Immature natural killer cell (primary cell): ENCODE measurements around the gene UGT2B15. TPM values are rescaled to one million over a fixed set of nuclear protein-coding genes. Genes with fewer than 3 reads are reported as not detected.
"Not testable (repeated sequence)": the region's sequence is repeated elsewhere in the genome, so short reads cannot be mapped to it uniquely, and the experiment has no call there.

Source experiments
- DNase-seq, 3 donors: peaks; one replicate each; pipeline ENCODE4 v3.0.0; 2022; ENCODE audit warnings: mixed read lengths in 1 of 3
- H3K27ac Mint-ChIP-seq, 6 donors: one replicate each; pipeline ENCODE4 v1.8.0; 2020; ENCODE audit warnings: mixed read lengths in 6 of 6, mild to moderate bottlenecking in 5 of 6, inconsistent platforms in 4 of 6, moderate library complexity in 3 of 6
- H3K27me3 Mint-ChIP-seq, 3 donors: one replicate each; pipeline ENCODE4 v1.8.0; 2020 to 2021; ENCODE audit warnings: low read depth in 3 of 3, mild to moderate bottlenecking in 3 of 3, mixed read lengths in 3 of 3, moderate library complexity in 3 of 3, inconsistent platforms in 1 of 3
- H3K36me3 Mint-ChIP-seq, 3 donors: one replicate each; pipeline ENCODE4 v1.8.0; 2020; ENCODE audit warnings: mixed read lengths in 3 of 3, inconsistent platforms in 2 of 3, mild to moderate bottlenecking in 2 of 3
- H3K4me1 Mint-ChIP-seq, 2 donors: one replicate each; pipeline ENCODE4 v1.8.0; 2020; ENCODE audit warnings: inconsistent platforms in 2 of 2, mild to moderate bottlenecking in 2 of 2, mixed read lengths in 2 of 2, moderate library complexity in 1 of 2
- H3K4me3 Mint-ChIP-seq, 5 donors: one replicate each; pipeline ENCODE4 v1.8.0; 2020; ENCODE audit warnings: mild to moderate bottlenecking in 5 of 5, mixed read lengths in 5 of 5, inconsistent platforms in 3 of 5, moderate library complexity in 3 of 5
- H3K9me3 Mint-ChIP-seq, 6 donors: one replicate each; pipeline ENCODE4 v1.8.0; 2020; ENCODE audit warnings: mild to moderate bottlenecking in 6 of 6, mixed read lengths in 6 of 6, inconsistent platforms in 4 of 6, moderate library complexity in 3 of 6
- polyA plus RNA-seq, 3 donors: library from polyadenylated mRNA; unstranded; fragments of 300-500 nt; fragmentation: Illumina TruSeq; gene quantifications; one replicate each; pipeline ENCODE4 v1.2.3, GENCODE V29; 2021

UGT2B15 gene
- polyA plus RNA-seq, 3 donors from 2014 or later = not detected

DNA sequence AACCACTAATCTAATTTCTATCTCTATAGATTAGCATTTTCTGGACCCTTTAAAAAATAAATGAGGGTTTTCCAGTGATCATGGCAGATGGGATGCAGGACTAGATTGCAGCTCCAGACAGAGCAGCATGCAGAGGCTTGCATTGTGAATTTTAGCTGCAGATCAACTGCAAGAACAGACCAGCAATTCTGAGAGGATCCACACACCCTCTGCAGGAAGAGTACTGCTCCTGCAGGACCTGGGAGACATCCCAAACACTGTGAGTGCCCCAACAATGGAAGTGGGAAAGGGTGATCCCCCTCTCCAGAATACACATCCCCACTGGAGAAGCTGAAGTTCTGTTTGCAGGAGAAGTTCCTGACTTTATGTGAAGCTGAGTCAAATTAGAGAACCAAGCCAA is 765 bp upstream of the UGT2B15 start:
- H3K27ac Mint-ChIP-seq, H3K4me1 Mint-ChIP-seq, H3K27me3 Mint-ChIP-seq: not testable (repeated sequence)

GRCh38 chr4:68668537-68669163 is 1.8 kb downstream of the UGT2B15 start:
- H3K27me3 Mint-ChIP-seq, H3K27ac Mint-ChIP-seq, H3K36me3 Mint-ChIP-seq, H3K4me1 Mint-ChIP-seq, DNase-seq, H3K4me3 Mint-ChIP-seq: not testable (repeated sequence)
- peaks cover 1 to 15% (median 6%) of the 10 kb centered on the region in 6 donors for H3K9me3 Mint-ChIP-seq

More for the DNA sequence above, 765 bp upstream of the UGT2B15 start:
- H3K36me3 Mint-ChIP-seq, DNase-seq, H3K4me3 Mint-ChIP-seq: not testable (repeated sequence)
- peaks cover 4 to 23% (median 16%) of the 10 kb centered on the region in 6 donors for H3K9me3 Mint-ChIP-seq

DNA sequence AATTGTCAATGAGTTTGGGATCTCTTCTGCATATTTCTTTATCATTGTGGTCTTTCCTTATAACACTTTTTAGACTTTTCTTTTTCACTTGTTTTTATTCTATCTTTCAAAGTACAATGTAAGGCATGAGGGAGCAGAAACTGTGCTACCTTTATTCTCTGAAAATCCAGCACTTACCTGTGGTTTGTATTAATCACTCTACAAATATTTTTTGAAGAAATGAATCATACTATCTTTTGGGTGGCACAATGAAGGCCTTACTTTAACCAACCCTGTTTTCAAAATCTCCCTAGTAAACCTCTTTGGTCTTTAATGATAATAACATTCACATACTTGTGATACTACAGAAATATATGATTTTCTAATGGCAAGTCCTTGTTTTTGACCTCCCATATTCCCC is 2.9 kb downstream of the UGT2B15 start:
- H3K4me1 Mint-ChIP-seq, H3K27me3 Mint-ChIP-seq, DNase-seq, H3K27ac Mint-ChIP-seq, H3K4me3 Mint-ChIP-seq, H3K36me3 Mint-ChIP-seq, H3K9me3 Mint-ChIP-seq: not testable (repeated sequence)

DNA sequence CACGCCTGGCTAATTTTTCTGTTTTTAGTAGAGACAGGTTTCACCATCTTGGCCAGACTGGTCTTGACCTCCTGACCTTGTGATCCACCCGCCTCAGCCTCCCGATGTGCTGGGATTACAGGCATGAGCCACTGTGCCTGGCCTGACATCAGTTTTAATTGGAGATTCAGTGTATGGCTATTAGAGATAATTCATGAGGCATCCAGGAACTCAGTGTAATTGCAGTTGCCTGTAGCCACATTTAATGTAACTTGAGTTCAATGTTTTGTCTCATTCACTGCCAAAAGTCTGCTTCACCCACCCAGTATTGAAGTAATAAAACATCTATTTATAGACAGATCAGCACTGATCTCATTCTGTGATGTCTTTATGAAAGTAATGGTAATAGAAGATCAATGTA is 5.7 kb downstream of the UGT2B15 start:
- not testable (repeated sequence) for H3K4me1 Mint-ChIP-seq, H3K9me3 Mint-ChIP-seq, DNase-seq, H3K27me3 Mint-ChIP-seq, H3K36me3 Mint-ChIP-seq, H3K27ac Mint-ChIP-seq, H3K4me3 Mint-ChIP-seq

DNA sequence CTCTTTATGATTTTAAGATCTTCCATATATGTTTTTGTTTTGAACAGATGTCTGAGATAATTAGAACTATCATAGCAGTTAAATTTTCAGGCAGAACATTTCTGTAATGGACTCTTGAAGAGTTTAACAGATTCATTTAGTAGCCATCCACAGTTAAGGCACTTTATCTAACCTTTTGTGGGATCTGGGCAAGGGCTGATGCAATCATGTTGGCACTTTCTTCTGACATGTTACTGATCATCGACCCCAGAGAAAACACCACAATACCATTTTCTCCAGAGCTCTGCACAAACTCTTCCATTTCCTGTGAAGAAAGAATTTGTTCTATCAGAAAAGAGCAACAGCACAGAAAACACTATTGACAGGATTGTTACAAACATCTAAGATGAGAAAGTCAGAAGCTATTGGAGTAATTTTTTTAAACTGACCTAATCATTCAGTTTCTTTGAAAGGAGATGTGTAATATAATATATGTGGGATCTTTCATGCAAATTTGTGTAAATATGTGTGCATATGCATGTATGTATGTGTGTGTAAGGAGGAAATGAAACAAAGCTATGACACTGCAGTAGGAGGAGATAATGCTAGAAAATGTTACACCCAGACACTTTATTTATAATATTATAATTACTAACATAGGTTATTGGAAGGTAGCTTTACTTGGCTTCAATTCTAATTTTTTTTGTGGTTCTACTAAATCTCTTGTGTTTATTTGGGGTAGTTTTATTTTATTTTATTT is 7.4 kb downstream of the UGT2B15 start:
- H3K4me1 Mint-ChIP-seq, H3K27me3 Mint-ChIP-seq, H3K36me3 Mint-ChIP-seq, H3K4me3 Mint-ChIP-seq, H3K9me3 Mint-ChIP-seq, DNase-seq, H3K27ac Mint-ChIP-seq: not testable (repeated sequence)

GRCh38 chr4:68658672-68659071 is 11.8 kb downstream of the UGT2B15 start:
- Mint-ChIP-seq H3K36me3 (no peaks in the 10 kb centered on the region), H3K4me1 (no peaks in the 10 kb centered on the region), H3K27me3 (no peaks in the 10 kb centered on the region), H3K4me3 (no peak overlapping the region), H3K9me3 (peaks cover 0 to 5% (median 0%) of the 10 kb centered on the region in 6 donors), H3K27ac (no peak overlapping the region)
- DNase-seq = no peak

DNA sequence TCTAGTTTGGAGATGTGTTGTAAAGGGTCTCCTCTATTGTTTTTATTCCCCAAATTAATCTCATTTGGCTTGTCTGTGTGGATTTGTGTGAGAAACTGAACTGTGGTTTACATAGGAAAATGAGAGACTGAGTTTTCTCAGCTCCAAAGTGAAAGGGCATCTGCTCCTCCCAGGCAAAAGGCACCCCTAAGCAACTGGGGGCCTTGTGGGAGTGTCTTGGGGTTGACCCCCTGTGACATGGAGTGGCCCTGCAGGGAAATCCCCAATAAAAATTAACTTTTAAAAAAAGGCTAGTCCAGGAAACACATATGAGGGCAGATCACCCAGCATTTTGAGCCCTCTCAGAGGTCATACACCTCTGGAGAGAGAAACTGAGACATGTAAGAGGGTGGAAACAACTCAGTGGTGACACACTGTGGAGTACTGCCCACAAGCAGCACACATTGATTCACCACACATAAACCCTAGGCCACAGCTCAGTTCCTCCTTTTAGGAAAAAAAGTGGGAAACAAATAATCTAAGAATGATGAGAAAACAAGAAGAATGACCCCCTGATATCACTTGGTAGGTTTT is 13.3 kb downstream of the UGT2B15 start:
- not testable (repeated sequence) for H3K27ac Mint-ChIP-seq, H3K4me1 Mint-ChIP-seq, H3K4me3 Mint-ChIP-seq, H3K27me3 Mint-ChIP-seq, H3K9me3 Mint-ChIP-seq, DNase-seq, H3K36me3 Mint-ChIP-seq

DNA sequence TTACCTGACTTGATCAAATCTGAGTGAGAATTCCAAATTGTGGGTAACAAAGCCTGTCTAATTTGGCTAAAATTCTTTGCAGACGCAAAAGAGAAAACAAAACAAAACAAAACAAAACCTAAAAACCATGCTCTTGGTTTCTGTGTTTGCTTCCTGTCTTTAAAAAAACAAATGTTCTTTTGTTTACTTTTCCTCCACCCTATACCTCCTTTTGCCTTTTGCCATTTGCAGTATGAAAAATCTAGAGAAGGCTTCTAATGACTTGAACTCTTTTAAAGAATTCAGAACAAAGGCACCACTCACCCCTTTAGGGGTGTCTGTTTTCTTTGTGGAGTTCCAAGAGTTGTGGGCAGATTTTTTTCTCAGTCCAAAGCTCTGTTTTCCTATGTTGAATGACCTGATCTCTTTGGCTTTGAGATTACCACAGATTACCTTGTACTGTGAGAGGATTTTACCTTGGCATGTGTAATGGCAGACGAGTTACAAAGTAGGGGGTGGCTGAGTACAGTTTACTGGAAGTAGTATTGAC is 13.9 kb downstream of the UGT2B15 start:
- H3K36me3 Mint-ChIP-seq, H3K27me3 Mint-ChIP-seq, H3K4me1 Mint-ChIP-seq, H3K4me3 Mint-ChIP-seq, H3K9me3 Mint-ChIP-seq, DNase-seq, H3K27ac Mint-ChIP-seq: not testable (repeated sequence)

GRCh38 chr4:68655764-68656444 is 14.5 kb downstream of the UGT2B15 start:
- H3K27me3 Mint-ChIP-seq = no peaks in the 10 kb centered on the region
- H3K36me3 Mint-ChIP-seq = no peaks in the 10 kb centered on the region
- DNase-seq = no peak
- H3K4me1 Mint-ChIP-seq = no peaks in the 10 kb centered on the region
- H3K27ac Mint-ChIP-seq = no peak overlapping the region
- no peak overlapping the region for H3K4me3 Mint-ChIP-seq
- H3K9me3 Mint-ChIP-seq = peaks cover 0 to 8% (median 0%) of the 10 kb centered on the region in 6 donors

DNA sequence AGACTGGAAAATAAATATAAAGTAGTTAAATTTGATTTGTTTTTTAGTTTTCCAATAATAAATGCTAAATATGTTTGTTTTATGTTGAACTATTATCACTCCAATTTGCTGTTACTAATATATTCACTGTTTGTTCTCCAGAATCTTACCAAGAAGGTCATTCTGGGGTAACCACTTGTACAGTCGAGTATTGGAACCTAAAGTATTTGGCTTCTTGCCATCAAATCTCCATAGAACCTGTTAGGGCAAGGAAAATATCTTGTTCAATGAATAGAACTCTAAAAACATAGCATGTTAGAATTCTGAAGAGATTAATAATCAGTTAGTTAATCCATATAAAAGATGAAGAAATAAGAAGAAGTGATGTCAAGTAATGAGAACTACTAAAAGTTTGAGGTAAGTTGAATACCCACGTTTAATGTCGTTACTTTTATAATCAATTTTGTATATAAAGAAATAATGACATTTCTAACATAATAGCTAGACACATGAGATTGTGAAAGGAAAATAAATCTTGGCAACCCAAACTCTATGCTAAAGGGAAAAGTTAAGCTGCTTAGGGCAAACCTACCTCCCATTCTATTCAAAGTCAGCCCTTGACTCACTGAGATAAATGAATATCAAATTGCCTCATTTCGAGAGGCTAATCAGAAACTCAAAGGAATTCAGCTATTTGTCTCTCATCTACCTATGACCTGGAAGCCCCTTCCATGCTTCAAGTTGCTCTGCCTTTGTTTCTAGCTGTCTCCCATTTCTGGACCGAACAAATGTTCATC is 15.3 kb downstream of the UGT2B15 start:
- no peak for DNase-seq
- Mint-ChIP-seq H3K4me1 (no peaks in the 10 kb centered on the region), H3K9me3 (peaks cover 0 to 11% (median 5%) of the 10 kb centered on the region in 6 donors), H3K36me3 (peaks cover 0 to 3% (median 0%) of the 10 kb centered on the region in 3 donors), H3K4me3 (no peak overlapping the region), H3K27ac (no peak overlapping the region), H3K27me3 (no peaks in the 10 kb centered on the region)

DNA sequence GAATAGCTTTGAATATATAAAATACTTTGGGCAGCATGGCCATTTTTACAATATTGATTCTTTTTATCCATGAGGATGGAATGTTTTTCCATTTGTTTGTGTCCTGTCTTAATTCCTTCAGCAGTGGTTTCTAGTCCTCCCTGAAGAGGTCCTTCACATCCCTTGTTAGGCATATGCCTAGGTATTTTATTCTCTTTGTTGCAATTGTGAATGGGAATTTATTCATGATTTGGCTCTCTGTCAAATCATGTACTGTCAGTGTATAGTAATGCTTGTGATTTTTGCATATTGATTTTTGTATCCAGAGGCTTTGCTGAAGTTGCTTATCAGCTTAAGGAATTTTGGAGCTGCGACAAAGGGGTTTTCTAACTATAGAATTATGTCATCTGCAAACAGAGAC is 18.5 kb downstream of the UGT2B15 start:
- H3K36me3 Mint-ChIP-seq = peaks cover 0 to 3% (median 0%) of the 10 kb centered on the region in 3 donors
- H3K9me3 Mint-ChIP-seq = peaks cover 4 to 15% (median 10%) of the 10 kb centered on the region in 6 donors
- H3K4me3 Mint-ChIP-seq = no peak overlapping the region
- H3K27ac Mint-ChIP-seq = no peak overlapping the region
- no peaks in the 10 kb centered on the region for H3K4me1 Mint-ChIP-seq
- no peaks in the 10 kb centered on the region for H3K27me3 Mint-ChIP-seq
- no peak for DNase-seq

DNA sequence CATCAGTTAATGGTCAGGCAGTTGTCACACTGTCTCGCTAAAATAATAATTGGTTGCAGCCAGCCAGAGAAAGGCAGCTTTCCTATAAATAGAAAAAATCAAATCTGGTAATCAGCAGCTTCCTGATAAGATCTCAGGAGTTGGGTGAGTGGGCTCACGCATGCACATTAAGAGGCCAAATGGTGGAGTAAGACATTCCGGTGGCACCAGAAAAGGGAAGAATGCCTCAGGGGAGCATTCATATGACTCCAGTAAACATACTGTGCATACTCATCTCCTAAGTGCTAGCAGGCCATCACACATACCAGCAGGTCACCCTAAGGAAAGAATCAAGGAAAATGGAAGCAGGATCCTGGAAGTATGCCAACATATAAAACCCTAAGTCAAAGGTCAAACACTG is 40.1 kb downstream of the UGT2B15 start:
- DNase-seq = no peak
- no peak overlapping the region for H3K4me3 Mint-ChIP-seq
- H3K36me3 Mint-ChIP-seq = no peaks in the 10 kb centered on the region
- no peaks in the 10 kb centered on the region for H3K4me1 Mint-ChIP-seq
- H3K27ac Mint-ChIP-seq = no peak overlapping the region
- H3K9me3 Mint-ChIP-seq = peaks cover 0 to 10% (median 4%) of the 10 kb centered on the region in 6 donors
- H3K27me3 Mint-ChIP-seq = peaks cover 0 to 2% (median 0%) of the 10 kb centered on the region in 3 donors

GRCh38 chr4:68622731-68623130 is 47.7 kb downstream of the UGT2B15 start:
- not testable (repeated sequence) for H3K4me3 Mint-ChIP-seq, H3K27ac Mint-ChIP-seq, H3K9me3 Mint-ChIP-seq, H3K4me1 Mint-ChIP-seq, H3K36me3 Mint-ChIP-seq, H3K27me3 Mint-ChIP-seq, DNase-seq
